Lower leg skin (tissue), 3 donors: ENCODE measurements around the gene TTC9C.

Experiments used
- POLR2A ChIP-seq, 2 donors: fragments of 450-650 bp; IDR thresholded peaks; one replicate each; pipeline ENCODE4 v1.6.1; 2016 to 2017; ENCODE audit warnings: antibody characterized with exemption in 2 of 2, mild to moderate bottlenecking in 1 of 2, moderate library complexity in 1 of 2
- TF ChIP-seq, protein P1 (sequence below), 3 donors: fragments of 450-650 bp; IDR thresholded peaks; one replicate each; pipeline ENCODE4 v1.5.1; 2016; ENCODE audit warnings: antibody characterized with exemption in 3 of 3, mild to moderate bottlenecking in 3 of 3, moderate library complexity in 2 of 3

DNA sequence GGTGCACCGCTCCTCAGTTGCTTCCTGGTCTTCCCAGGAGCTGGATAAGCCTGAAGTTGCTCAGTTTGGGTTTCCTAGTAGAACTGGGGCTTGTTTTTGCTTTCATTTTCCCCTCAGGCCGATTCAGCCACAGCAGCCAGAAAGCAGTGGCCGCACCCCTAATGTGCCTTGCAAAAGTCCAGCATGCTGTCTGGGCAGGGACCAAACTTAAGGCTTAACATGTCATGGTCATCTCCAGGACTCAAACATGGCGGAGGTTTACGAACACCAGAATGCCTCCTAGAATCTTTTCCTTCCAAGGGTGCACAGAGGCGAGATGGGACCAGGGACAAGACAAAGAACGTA lies 18.3 kb upstream of the TTC9C start:
- TF ChIP-seq, protein P1, sequence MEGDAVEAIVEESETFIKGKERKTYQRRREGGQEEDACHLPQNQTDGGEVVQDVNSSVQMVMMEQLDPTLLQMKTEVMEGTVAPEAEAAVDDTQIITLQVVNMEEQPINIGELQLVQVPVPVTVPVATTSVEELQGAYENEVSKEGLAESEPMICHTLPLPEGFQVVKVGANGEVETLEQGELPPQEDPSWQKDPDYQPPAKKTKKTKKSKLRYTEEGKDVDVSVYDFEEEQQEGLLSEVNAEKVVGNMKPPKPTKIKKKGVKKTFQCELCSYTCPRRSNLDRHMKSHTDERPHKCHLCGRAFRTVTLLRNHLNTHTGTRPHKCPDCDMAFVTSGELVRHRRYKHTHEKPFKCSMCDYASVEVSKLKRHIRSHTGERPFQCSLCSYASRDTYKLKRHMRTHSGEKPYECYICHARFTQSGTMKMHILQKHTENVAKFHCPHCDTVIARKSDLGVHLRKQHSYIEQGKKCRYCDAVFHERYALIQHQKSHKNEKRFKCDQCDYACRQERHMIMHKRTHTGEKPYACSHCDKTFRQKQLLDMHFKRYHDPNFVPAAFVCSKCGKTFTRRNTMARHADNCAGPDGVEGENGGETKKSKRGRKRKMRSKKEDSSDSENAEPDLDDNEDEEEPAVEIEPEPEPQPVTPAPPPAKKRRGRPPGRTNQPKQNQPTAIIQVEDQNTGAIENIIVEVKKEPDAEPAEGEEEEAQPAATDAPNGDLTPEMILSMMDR (IDR thresholded peaks at IDR 0.05): no peak
- no peak for TF ChIP-seq POLR2A (IDR thresholded peaks at IDR 0.05)
